Ovary (tissue), 9 donors: ENCODE measurements around the gene ODC1. TPM values are rescaled to one million over a fixed set of nuclear protein-coding genes. Genes with fewer than 3 reads are reported as not detected.

Source experiments
- DNase-seq, 5 donors: peaks; one replicate each; pipeline ENCODE4 v3.0.0-alpha.2; 2019 to 2020
- H3K27ac ChIP-seq, 2 donors: fragments of 200-600 bp; one replicate each; pipeline versions ENCODE4 v1.5.1 to v1.8.0; 2019 to 2022
- H3K27me3 ChIP-seq: fragments of 200-600 bp; one replicate; pipeline ENCODE4 v1.8.0; 2022
- H3K36me3 ChIP-seq: fragments of 200-600 bp; sonication (generic); one replicate; pipeline ENCODE4 v1.5.1; 2019
- H3K4me1 ChIP-seq: one replicate; pipeline ENCODE4 v1.8.1; 2013; ENCODE audit warnings: mild to moderate bottlenecking, moderate library complexity; ENCODE audit not compliant: insufficient read depth
- H3K4me3 ChIP-seq: fragments of 200-600 bp; sonication (generic); one replicate; pipeline ENCODE4 v1.5.1; 2017
- H3K9me3 ChIP-seq, 2 donors: fragments of 200-600 bp in 1 of 2; sonication (generic) in 1 of 2; one replicate each; pipeline versions ENCODE4 v1.5.1 to v1.8.1; 2013 to 2019; ENCODE audit warnings: mild to moderate bottlenecking in 1 of 2, moderate library complexity in 1 of 2
- CTCF ChIP-seq, 3 donors: fragments of 450-650 bp in 2 of 3; fragments of 200-600 bp in 1 of 3; IDR thresholded peaks; one replicate each; pipeline versions ENCODE4 v1.5.1 to v1.8.0; 2016 to 2022; ENCODE audit warnings: antibody characterized with exemption in 3 of 3, mild to moderate bottlenecking in 1 of 3
- EP300 ChIP-seq: sonication (generic); formaldehyde crosslinking; IDR thresholded peaks from one replicate; pipeline ENCODE4 v1.6.1; 2017; ENCODE audit warnings: antibody characterized with exemption
- POLR2A ChIP-seq: fragments of 450-650 bp; IDR thresholded peaks from one replicate; pipeline ENCODE4 v1.6.1; 2017; ENCODE audit warnings: antibody characterized with exemption, mild to moderate bottlenecking, moderate library complexity
- WGBS, 3 donors: extraction: QIAGEN DNeasy Blood & Tissue Kit in 1 of 3; methylation state at CpG; one replicate each; pipeline versions ENCODE4 v1.1.5 to v1.1.7; 2013 to 2017; 5-methylcytosine and 5-hydroxymethylcytosine counted together
- intact Hi-C, 4 donors: fragments of 100-400 bp; cut with DNase I; formaldehyde crosslinking; loops; one replicate each; pipeline versions ENCODE4 v1.11.0 to v1.15.1; 2022 to 2023
- polyA plus RNA-seq, 2 donors: library from polyadenylated mRNA; stranded (reverse); fragments of 200-250 nt in 1 of 2; fragments of 350-450 nt in 1 of 2; fragmentation: Illumina TruSeq in 1 of 2; extraction: RNeasy Lipid Tissue Mini Kit (QIAGEN cat#74804) in 1 of 2; gene quantifications; one replicate each; pipeline ENCODE4 v1.2.3, GENCODE V29; 2013 to 2014
- total RNA-seq, 7 donors: library from RNA; depleted of rRNA in 2 of 7; stranded (reverse); fragments of >200 nt in 2 of 7; fragmentation: NEBNext Ultra II Directional in 3 of 7; extraction: Animal tissue kit (Norgen Biotek cat#: 25700) in 3 of 7; gene quantifications; one replicate each; pipeline versions ENCODE4 v1.1.0 to v1.2.4, GENCODE V29; 2016 to 2023
- donor health status: DM: no; HTN: no; CAD: no; lungs with moderate emphysema.
- donor health status: DM: no; HTN: no; CAD: no.
- donor health status: Bipolar disorder and iron deficiency.
- donor health status: DM: yes; HTN: yes; CAD: no.
- donor health status: DM: no; HTN: no; CAD: no.
- donor health status: DM: yes; HTN: yes; CAD: no.

ODC1 gene
- total and polyA plus RNA-seq, 9 donors = 29.1 to 160 (median 55.7) TPM

- DNase-seq = peak; percentile 60 to 86 (median 75)
- Histone ChIP-seq H3K27me3 (no peaks in the 10 kb centered on the region), H3K4me1 (no peaks in the 10 kb centered on the region), H3K27ac (no peak overlapping the region), H3K4me3 (no peak overlapping the region), H3K9me3 (no peaks in the 10 kb centered on the region), H3K36me3 (no peaks in the 10 kb centered on the region)
- intact Hi-C loops = loop anchor here (2.0 to 10.0 kb wide), 6 partner anchors 220 to 620 kb away; partner anchors contain the start of gene RRM2 (in 4 of the 4)
- TF ChIP-seq CTCF (IDR thresholded peaks at IDR 0.05) (peak; percentile 78 to 92 (median 87)), POLR2A (no peak), EP300 (no peak)
- 19 to 35% (median 32%) methylated on average over 20 to 28 of the region's 28 CpGs for WGBS, 3 donors
These were observed 13.0 kb downstream of the ODC1 start for GRCh38 chr2:10434886-10435819.

GRCh38 chr2:10433947-10434885 lies 13.9 kb downstream of the ODC1 start:
- H3K4me1 ChIP-seq = no peaks in the 10 kb centered on the region
- H3K36me3 ChIP-seq = no peaks in the 10 kb centered on the region
- DNase-seq = no peak
- H3K27ac ChIP-seq = no peak overlapping the region
- no peaks in the 10 kb centered on the region for H3K9me3 ChIP-seq
- WGBS, 3 donors = 73 to 81% (median 77%) methylated on average over 15 to 19 of the region's 19 CpGs
- no peak overlapping the region for H3K4me3 ChIP-seq
- intact Hi-C loops = loop anchor here in 3 of 4 donors (2.0 to 10.0 kb wide), 5 partner anchors 221 to 619 kb away; partner anchors contain the start of gene RRM2 (in 3 of the 3)
- no peaks in the 10 kb centered on the region for H3K27me3 ChIP-seq
- TF ChIP-seq CTCF (IDR thresholded peaks at IDR 0.05) = no peak
- no peak for TF ChIP-seq EP300
- TF ChIP-seq POLR2A = no peak

- no peak for DNase-seq
These were observed 14.7 kb downstream of the ODC1 start for GRCh38 chr2:10433264-10433946.

More at GRCh38 chr2:10433264-10433946, 14.7 kb downstream of the ODC1 start:
- Histone ChIP-seq H3K4me3 (no peak overlapping the region), H3K27me3 (no peaks in the 10 kb centered on the region), H3K4me1 (no peaks in the 10 kb centered on the region), H3K27ac (no peak overlapping the region), H3K9me3 (no peaks in the 10 kb centered on the region), H3K36me3 (no peaks in the 10 kb centered on the region)
- intact Hi-C loops = loop anchor here in 3 of 4 donors (5.0 to 10.0 kb wide), 4 partner anchors 221 to 619 kb away; partner anchors contain the start of gene RRM2 (in 2 of the 3)
- TF ChIP-seq CTCF (IDR thresholded peaks at IDR 0.05) = no peak
- no peak for TF ChIP-seq EP300
- no peak for TF ChIP-seq POLR2A
- WGBS, 3 donors = 94 to 95% (median 94%) methylated on average over 10 of the region's 10 CpGs
